ENCODE results near the gene ZNF385B.

DNA sequence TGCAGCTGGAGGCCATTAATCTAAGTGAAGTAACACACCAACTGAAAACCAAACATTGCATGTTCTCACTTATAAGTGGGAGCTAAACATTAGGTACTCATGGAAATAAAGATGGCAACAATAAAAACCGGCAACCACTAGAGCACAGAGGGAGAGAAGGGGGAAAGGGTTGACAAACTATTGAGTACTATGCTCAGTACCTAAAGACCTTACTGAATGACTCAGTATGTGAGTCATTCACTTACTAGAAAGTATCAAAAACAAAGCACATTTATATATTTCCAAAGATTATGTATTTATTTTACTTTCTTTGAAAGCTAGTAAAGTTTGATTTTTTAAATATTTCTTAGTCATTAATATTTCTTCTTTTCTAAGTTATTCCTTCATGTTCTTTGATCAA is 48.9 kb downstream of the ZNF385B start:
- TF ChIP-seq, protein P1, sequence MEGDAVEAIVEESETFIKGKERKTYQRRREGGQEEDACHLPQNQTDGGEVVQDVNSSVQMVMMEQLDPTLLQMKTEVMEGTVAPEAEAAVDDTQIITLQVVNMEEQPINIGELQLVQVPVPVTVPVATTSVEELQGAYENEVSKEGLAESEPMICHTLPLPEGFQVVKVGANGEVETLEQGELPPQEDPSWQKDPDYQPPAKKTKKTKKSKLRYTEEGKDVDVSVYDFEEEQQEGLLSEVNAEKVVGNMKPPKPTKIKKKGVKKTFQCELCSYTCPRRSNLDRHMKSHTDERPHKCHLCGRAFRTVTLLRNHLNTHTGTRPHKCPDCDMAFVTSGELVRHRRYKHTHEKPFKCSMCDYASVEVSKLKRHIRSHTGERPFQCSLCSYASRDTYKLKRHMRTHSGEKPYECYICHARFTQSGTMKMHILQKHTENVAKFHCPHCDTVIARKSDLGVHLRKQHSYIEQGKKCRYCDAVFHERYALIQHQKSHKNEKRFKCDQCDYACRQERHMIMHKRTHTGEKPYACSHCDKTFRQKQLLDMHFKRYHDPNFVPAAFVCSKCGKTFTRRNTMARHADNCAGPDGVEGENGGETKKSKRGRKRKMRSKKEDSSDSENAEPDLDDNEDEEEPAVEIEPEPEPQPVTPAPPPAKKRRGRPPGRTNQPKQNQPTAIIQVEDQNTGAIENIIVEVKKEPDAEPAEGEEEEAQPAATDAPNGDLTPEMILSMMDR (IDR thresholded peaks at IDR 0.05 in 2 of 3, conservative IDR thresholded peaks at IDR 0.05 in 1 of 3; ENCODE audit: control insufficient read depth in 2 of 3, extremely low read depth in 1 of 3, insufficient read depth in 1 of 3, low read depth in 3 of 3, low read length in 3 of 3) = no peak
- TF ChIP-seq CHD2 (IDR thresholded peaks at IDR 0.05; ENCODE audit: borderline replicate concordance, low read depth, low read length) = no peak
